Astrocyte of the hippocampus (primary cell): ENCODE results near the gene RSAD1.

Experiments
- DNase-seq: peaks from one replicate; pipeline ENCODE4 v3.0.0; 2011; ENCODE audit warnings: low read depth, low spot score

Gene RSAD1

DNA sequence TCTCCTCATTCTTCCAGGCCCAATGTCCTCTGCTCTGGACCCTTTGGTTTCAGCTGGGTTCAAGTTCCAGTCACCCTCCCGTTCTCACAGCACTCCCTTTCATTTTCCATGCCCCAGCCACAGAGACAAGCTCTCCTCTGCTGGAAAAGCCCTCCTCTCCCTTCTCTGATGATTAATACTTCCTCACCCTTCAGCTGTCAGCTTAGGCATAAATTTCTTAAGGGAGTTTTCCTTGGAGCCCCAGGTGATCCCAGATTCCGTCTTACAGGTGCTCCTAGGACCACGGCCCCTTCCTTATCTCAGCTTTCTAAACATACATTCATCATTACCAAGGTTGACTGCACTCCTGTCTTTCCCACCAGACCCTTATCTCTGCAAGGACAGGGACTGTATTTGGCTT is 20.4 kb upstream of the RSAD1 start:
- no peak for DNase-seq

- no peak for DNase-seq
These were observed 19.7 kb upstream of the RSAD1 start for GRCh38 chr17:50458701-50459676.

- no peak for DNase-seq
These were observed 18.9 kb upstream of the RSAD1 start for GRCh38 chr17:50459756-50460155.

- no peak for DNase-seq
These were observed 17.7 kb upstream of the RSAD1 start for GRCh38 chr17:50460831-50461526.

DNA sequence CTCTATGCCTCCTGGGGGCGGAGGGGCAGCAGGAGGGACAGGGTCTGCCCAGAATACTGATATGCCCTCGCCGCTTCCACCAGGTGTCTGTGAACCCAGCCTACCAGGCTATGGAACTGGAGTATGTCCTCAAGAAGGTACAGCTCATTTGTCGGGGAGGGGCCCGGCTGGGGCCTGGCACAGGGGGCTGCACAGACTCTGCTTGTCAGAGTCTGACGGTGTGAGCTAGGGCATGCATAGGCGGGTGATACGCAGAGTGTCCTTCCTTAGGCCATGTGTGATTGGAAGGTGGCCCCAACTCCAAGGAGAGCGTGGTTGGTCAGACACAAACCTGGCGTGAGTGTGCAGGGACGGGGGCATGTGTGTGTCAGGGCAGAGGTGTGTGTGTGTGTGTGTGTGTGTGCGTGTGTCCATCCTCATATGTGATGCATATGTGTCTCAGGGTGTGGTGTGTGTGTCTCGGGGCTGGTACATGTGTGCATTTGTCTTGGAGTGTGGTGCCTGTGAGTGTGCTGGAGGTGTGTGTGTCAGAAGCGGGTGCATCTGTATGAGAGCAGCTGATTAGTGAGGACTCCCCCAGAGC is 17.0 kb upstream of the RSAD1 start:
- no peak for DNase-seq

GRCh38 chr17:50462446-50462845 is 16.2 kb upstream of the RSAD1 start:
- no peak for DNase-seq

DNA sequence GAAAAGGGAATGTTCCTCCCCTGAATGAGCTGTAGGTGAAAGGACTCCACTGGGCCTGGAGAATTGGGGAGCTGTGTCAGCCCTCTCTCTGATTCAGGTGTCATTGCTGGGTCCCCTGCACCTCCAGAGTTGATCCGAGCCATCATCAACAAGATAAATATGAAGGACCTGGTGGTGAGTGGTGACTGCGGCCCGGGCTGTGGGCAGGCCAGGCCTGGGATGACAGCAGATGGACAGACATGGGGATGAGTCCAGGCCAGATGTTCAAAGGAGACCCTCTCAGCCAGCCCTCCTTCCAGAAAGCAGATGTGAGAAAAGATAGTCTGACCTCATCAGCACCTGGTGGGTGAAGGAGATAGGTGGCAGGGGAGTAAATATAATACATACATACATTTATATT is 14.5 kb upstream of the RSAD1 start:
- no peak for DNase-seq

DNA sequence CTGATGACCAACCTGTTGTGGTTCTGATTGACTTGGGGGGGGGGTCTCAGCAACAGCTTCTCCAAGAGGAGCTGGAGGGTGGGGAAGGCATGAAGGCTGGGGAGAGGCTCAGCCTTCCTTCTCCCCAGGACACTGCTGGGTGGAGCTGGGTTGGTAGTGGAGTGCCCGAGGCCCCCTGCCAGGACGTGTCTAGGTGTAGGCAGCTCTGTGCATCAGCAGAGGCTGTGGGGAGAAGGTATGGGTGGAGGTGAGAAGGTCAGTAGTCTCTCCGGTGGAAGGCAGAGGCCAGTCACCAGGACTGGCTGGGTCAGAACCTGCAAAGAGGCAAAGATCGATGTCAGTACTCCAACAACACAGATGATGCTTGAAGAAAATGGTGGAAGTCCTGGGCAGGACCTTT is 13.9 kb upstream of the RSAD1 start:
- no peak for DNase-seq

DNA sequence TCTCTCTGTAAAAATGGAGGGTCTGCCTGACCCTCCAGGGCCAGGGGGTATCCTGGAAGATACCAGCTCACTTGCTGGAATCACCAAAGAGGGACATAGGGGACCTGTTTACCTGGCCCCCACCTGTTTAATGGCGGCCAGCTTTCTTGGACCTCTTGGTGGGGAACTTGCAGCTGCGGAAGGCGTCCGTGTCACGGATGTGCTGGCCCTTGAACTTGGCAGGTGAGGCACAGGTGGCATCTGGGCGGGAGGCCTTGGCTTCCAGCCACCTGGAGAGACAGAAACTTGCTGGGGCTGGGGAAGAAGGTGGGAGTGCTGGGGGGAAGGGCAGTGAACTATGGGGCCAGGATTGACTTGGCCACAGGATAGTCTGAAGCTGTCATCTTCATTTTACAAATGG is 13.5 kb upstream of the RSAD1 start:
- no peak for DNase-seq

DNA sequence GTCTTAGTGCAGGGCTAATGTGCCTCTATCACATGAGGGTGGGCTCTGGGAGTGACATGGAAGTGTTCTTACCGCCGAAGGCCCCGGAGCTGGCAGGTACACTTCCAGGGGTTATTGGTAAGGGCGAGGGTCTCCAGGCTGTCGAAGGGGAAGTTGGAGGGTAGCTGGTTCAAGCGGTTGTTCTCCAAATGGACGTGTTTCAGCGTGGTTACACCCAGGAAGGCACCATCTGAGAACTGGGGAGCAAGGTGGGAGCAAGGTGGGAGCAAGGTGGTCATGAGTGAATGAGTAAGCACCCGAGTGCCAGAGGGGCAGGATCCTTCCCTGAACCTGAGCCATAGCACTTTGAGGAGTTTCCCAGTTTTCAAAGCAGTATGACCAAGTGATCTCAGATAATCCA is 13.0 kb upstream of the RSAD1 start:
- DNase-seq: no peak

- DNase-seq: no peak
These were observed 12.1 kb upstream of the RSAD1 start for GRCh38 chr17:50466371-50467113.

DNA sequence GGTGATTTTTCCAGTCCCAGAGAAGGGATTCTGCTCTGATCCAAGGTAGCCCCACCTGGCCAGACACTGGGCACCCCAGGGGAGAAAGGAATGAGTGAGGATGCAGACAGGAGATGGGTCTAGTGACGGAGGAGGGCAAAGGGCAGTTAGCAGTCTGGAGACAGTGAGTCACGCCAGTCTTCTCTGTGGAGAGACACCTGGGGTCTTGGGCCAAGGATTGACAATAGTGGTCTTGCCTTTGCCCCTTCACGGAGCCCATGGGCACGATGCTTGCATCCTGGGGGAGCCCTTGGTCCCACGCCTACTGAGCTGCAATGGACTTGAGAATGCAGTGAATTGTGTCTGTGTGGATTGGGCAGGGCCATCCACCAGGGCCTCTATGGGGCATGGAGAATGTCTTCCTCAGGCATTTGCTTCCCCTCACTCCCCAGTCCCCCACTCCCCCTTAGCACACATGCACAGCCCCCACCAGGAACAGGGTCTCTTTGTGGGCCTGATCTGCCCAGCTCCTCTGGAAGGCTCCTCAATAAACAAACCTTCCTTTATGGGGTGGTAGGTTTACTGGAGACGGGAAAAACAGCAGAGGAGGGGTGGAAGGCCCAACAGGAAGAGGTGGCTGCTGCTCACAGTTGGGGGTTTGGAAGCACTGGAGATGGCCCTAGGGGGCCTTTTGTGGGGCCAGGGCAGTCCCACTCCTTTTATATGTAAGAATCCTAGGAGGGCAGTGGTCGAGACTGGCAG is 11.4 kb upstream of the RSAD1 start:
- DNase-seq: no peak

- no peak for DNase-seq
These were observed 10.8 kb upstream of the RSAD1 start for GRCh38 chr17:50467855-50468303.

GRCh38 chr17:50468304-50469207 is 10.1 kb upstream of the RSAD1 start, which contains the start of gene CHAD:
Gene CHAD, minus strand, starts transcription at chr17:50468880. Its CDS starts 67 bp downstream, at chr17:50468813.
- DNase-seq: peak; percentile 47

DNA sequence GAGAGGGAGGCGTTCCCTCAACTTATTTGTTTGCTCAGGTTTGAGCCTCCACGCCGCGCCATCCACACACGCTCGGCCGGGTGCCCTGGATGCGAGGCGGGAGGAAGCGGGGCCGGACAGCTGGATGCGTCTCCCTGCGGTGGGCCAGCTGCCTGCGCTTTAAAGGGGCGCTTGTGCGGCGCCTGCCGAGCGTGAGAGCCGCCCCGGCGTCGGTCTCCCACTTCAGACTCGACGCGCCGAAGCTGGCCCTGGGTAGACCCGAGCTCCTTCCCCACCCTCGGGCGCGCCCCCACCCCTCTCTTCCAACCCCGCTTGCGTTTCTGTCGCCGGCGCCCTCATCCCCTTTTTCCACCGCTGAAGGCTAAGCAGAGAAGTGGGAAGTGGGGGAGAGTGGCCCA is 9.5 kb upstream of the RSAD1 start:
- DNase-seq: peak; percentile 30

- no peak for DNase-seq
These were observed 8.9 kb upstream of the RSAD1 start for GRCh38 chr17:50469671-50470305.

DNA sequence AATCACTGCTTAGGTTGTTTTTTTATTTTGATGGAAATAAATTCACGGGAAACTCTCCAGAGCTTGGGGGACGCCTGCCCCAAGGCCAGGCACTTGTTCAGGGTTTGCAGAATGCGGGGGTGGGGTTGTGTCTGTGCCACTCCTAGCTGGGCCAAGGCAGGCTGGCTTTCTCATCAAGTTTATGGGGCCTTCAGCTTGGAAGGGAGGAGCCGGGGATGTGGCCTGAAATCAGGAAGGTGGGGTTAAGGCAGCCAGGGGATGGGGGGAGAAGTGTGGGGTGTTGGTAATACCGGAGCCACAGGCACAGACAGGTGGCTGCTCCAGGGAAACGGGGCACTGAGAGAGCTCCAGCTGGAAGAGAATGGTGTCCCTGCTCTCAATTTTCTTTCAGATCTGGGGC is 8.2 kb upstream of the RSAD1 start:
- no peak for DNase-seq

DNA sequence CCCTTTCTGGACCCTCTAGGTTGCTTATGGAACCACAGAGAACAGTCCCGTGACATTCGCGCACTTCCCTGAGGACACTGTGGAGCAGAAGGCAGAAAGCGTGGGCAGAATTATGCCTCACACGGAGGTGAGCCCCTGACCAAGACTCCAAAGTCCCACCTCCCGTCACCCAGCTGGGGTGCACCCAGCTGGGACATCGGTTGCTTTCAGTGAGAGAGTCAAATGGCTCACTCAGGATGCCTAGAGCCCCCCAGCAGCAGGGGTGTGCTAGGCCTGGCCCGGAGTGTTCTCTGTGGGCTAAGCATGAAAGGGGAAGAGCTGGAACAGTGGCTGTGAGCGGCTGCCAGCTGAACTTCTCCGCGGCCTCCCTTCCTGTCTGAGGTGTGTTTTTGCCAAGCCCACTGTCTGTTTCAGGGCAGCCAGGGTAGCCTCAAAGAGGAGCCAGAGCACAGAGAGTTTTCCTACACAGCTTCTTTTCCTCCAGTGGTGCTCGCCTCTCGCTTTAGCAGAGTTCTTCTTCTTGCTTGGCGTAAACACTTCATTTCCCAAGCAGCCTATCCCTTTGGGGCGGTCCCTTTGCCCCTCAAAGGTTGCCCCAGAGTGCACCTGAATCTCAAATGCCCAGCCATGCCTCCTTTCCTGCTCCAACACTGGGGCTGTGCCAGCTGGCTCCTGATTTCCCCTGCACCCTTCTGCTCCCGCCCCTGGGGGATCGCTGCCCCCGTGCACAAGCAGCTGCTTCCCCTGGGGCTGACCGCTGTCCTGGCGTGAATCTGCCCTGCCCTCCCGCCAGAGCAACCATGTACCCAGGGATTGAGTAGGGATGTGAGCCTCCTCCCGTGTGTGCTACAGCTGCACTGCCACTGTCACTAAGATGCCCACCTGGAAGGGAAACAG is 7.4 kb upstream of the RSAD1 start:
- no peak for DNase-seq
